SHP77 (cell line): ENCODE data around the gene TMEM19.
A peak's percentile ranks its signal among the peaks of the same experiment; 100 is the strongest.

ENCODE experiments used
- DNase-seq, 2 experiments: peaks; one replicate each; lab custom pipeline; 2025; lab: John Stamatoyannopoulos, UW

The TMEM19 gene

GRCh38 chr12:71718611-71719010 lies 32.7 kb downstream of the TMEM19 start:
- DNase-seq: no peak

- DNase-seq: no peak
Observed at GRCh38 chr12:71719647-71720370, 33.9 kb downstream of the TMEM19 start.

DNA sequence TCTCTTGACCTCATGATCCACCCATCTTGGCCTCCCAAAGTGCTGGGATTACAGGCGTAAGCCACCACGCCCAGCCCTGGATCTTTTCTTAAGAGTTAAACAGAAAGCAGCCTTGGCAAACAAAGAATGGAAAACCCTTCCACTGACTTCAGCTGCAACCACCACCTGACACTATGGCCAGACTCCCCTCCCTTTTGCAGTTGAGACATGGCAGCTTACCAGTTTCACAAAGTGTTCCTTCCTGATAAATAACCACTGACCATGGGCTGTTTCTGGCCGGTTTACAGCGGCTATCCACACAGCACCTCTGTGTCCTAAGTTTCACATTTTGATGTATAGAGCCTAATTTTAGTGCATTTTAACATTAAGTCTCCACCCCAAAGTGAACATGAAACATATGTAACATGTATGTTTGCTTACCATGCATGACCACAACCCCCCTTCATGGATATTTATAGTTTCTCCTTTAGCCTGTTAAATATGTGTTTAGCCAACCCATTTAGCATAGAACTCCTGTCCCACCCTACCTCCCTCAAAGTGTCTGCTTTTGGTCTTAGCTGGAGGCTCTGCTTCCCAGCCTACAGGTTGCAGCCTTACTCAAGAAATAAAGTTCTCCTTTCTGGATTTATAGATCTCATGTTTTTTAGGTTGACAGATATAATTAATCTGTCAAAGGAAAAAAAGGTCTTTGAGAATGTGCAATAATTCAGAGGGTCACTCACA lies 36.1 kb downstream of the TMEM19 start:
- no peak for DNase-seq

DNA sequence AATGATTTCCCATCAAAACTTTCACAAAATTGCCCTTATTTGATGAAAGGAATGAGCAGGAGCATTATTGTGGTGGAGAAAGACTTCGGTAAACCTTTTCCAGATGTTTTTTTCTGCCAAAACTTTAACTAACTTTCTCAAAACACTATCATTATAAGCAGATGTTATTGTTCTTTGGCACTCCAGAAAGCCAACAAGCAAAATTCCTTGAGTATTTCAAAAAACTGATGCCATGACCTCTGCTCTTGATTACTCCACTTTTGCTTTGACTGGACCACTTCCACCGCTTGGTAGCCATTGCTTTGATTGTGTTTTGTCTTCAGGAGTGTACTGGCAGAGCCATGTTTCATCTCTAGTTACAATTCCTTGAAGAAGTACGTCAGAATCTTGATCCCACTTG lies 39.1 kb downstream of the TMEM19 start:
- DNase-seq: no peak

- DNase-seq: no peak
Observed at GRCh38 chr12:71726548-71726947, 40.7 kb downstream of the TMEM19 start.

GRCh38 chr12:71727958-71728357 lies 42.1 kb downstream of the TMEM19 start:
- DNase-seq: no peak

DNA sequence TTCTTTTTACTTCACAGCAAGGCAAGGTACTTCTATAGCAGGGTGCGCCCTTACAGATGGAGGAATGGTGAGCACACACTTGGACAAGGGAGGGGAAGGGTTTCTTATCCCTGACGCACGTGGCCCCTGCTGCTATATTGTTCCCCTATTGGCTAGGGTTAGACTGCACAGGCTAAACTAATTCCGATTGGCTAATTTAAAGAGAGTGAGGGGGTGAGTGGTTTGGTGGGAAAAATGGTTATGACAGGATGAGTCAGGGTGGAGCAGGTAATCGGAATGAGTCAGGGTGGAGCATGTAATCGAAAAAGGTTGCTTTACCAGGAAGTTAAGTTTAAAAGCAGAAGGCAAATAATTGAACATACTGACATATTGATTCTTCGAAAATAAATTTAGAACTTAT lies 45.1 kb downstream of the TMEM19 start:
- DNase-seq: no peak

- no peak for DNase-seq
Observed at GRCh38 chr12:71731439-71732356, 45.8 kb downstream of the TMEM19 start.

GRCh38 chr12:71732357-71732712 lies 46.5 kb downstream of the TMEM19 start:
- DNase-seq: no peak

DNA sequence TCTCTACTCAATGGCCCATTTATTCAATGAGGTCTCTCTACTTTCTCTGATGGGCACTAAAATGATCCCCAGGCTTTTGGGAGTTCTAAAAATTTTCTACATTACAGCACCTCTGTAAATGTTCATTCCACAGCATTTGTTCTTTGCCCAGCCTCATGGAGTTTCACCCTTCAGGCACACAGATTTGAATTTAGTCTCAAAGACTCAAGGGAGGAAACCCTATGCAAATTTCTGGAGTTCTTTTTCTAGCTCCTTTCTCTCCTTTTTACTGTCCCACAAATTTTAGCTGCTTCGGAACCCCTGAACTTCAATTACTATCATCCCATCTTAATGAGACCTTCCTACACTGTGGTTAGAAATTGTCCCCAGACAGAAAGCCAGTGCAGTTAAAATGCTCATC lies 51.3 kb downstream of the TMEM19 start:
- DNase-seq: no peak

DNA sequence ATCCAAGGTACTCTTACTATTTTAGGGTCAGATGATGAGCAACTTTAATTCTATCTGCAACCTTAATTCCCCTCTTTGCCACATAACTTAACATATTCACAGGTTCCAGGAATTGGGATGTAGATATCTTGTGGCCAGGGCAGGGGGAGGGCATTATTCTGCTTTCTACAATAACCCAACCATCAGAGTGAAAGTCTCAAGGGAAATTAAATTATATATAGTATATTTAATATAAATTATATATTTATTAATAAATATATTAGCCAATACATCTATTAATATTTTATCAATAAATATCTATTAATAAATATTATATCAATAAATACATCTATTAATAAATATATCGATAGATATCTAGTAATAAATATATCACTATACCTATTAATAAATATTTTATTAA lies 57.1 kb downstream of the TMEM19 start:
- no peak for DNase-seq

DNA sequence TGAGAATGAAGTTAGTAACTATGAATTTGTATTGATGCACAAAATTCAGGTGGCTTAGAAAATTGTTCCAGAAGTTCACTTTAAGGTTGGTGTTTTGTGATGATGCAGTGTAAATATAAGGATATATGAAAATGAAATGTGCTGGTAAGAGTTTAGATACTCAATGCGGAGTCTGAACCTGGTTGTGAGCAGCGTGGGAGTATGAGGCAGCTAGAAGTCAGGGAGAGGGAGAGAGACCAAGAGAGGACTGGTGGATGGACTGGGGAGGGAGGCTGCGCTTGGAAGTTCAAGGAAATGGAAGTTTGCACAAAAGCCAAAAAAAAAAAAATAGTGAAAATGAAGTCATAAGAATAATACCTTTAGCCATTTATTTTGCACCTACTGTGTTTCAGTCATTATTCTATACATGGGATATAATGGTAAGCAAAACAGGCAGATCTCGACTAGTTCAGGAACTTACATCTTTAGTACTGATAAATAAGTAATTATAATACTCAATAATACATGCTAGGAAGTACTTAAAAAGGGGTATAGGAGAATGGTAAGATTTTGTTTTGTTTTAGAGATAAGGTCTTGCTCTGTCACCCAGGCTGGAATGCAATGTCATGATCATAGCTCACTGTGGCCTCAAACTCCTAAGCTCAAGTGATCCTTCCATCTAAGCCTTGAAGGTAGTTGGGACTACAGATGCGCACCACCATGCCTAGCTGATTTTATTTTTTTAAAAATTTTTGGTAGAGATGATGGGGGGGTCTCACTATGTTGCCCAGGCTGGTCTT lies 58.8 kb downstream of the TMEM19 start:
- DNase-seq: no peak

DNA sequence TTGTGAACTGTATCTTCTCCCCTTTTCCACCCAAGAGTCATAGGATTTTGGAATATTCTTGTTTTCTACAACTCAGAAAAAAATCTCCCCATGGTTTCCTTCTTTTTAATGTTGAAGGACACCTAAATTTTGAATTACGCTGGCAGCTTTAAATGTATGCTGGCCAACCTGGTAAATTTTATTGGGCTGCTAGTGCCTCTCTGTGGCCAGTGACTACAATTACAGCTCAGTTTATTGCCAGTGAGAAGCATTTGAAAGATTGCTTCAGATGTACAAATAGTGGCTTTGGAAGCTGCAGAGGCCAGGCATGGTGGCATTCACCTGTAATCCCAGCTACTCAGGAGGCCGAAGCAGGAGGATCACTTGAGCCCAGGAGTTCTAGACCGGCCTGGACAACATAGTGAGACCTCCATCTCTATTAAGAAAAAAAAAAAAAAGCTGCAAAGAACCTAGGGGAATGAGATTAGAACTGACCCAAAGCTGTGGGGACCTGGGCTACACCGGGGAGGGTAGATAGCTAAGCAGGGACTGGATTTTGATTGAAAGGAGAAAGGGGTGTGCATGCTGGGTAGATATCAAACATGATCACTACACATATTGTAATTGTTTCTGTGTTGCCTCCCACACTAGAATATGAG lies 61.2 kb downstream of the TMEM19 start:
- DNase-seq: peak; percentile 51 to 54

DNA sequence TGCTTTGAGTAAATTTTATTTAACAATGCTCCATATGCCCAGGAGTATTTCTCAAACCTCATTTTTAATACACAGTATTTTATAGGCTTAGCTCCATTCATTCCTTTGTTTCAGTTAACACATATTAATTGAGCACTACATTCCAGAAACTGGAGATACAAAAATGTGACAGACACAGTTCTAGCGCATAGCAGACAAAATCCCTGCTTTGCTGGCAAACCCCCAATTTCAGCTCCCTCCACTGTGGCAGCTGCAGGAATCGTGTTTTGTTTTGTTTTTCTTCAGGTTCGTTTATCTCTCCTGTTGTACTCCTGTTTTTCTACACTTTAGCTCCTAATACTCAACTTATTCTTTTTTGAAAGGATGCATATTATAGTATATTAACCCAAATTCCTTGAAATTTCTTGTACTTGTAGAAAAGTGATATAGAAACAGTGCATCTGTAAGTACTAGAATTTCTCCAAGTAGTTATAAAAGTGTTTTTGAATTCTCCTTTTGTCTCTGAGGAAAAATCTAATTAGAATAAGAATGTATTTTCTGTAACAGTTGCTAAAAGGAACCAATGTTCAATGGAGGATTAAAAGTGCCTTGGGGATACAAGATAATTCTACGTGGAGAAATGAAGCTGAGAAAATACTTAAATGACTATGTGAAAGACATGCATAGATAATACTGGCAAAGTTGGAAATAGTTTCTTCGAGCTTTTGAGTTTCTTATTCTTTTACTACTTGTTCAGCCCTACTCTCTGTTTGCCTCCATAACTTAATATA lies 62.4 kb downstream of the TMEM19 start:
- no peak for DNase-seq

DNA sequence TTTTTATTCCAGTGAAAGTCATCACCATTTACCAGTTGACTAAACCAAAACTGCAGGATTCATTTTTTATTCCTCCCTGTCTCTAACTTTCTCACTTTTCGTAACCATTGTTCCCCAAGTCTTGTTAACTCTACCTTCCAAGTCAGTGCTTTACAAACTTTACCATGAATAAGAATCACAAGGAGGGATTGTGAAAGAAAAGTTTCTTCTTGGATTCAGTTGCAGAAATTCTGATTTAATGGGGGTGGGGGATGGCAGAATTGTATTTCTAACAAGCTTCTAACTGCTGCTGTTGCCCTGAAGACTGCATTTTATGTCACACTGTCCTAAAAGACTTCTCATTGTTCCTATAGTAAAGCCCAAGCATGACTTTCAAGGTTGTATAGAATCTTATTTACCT lies 63.8 kb downstream of the TMEM19 start:
- DNase-seq: no peak

DNA sequence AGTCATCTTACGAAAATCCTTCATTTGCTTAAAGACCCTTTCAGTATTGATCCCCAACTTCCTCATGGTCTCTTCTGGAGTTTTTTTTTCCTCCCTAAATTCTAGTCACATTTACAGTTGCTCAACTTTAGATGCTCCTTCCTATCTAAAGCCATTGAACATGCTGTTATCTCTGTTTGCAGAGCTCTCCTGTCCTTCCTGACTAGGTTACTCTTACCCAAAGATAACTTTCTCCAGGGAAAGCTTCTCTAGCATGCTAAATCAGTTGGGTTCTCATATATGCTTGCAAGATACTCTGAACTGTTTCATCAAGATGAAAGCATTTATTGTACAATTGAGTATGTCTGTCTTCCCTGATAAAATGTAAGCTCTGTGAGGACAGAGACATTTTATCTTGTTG lies 67.0 kb downstream of the TMEM19 start:
- no peak for DNase-seq
